Measurements from ENCODE around the gene ACTA1.
A peak's percentile ranks its signal among the peaks of the same experiment; 100 is the strongest.

Gene ACTA1

GRCh38 chr1:229410692-229411433 is 23.0 kb downstream of the ACTA1 start:
- TF ChIP-seq CTCF (conservative IDR thresholded peaks at IDR 0.05; ENCODE audit: control insufficient read depth, insufficient read depth, low read depth, low read length) = no peak
- peak; percentile 32 for DNase-seq (ENCODE audit: low read depth)
- H3K4me3 ChIP-seq (ENCODE audit: control insufficient read depth, low read depth, low read length) = no peak overlapping the region

GRCh38 chr1:229410370-229410691 is 23.6 kb downstream of the ACTA1 start:
- no peak for TF ChIP-seq CTCF (conservative IDR thresholded peaks at IDR 0.05; ENCODE audit: control insufficient read depth, insufficient read depth, low read depth, low read length)
- DNase-seq (ENCODE audit: low read depth) = no peak
- no peak overlapping the region for H3K4me3 ChIP-seq (ENCODE audit: control insufficient read depth, low read depth, low read length)

GRCh38 chr1:229409616-229410369 is 24.1 kb downstream of the ACTA1 start:
- H3K4me3 ChIP-seq (ENCODE audit: control insufficient read depth, low read depth, low read length) = no peak overlapping the region
- no peak for DNase-seq (ENCODE audit: low read depth)
- no peak for TF ChIP-seq CTCF (conservative IDR thresholded peaks at IDR 0.05; ENCODE audit: control insufficient read depth, insufficient read depth, low read depth, low read length)

- no peak for DNase-seq (ENCODE audit: low read depth)
- no peak for TF ChIP-seq CTCF (conservative IDR thresholded peaks at IDR 0.05; ENCODE audit: control insufficient read depth, insufficient read depth, low read depth, low read length)
Observed at GRCh38 chr1:229408458-229409037, 25.3 kb downstream of the ACTA1 start.

GRCh38 chr1:229407206-229408026 is 26.5 kb downstream of the ACTA1 start:
- no peak overlapping the region for H3K4me3 ChIP-seq (ENCODE audit: control insufficient read depth, low read depth, low read length)
- TF ChIP-seq CTCF (conservative IDR thresholded peaks at IDR 0.05; ENCODE audit: control insufficient read depth, insufficient read depth, low read depth, low read length) = no peak
- DNase-seq (ENCODE audit: low read depth) = no peak

More at GRCh38 chr1:229408458-229409037, 25.3 kb downstream of the ACTA1 start:
- no peak overlapping the region for H3K4me3 ChIP-seq (ENCODE audit: control insufficient read depth, low read depth, low read length)

- no peak for DNase-seq (ENCODE audit: low read depth)
- no peak overlapping the region for H3K4me3 ChIP-seq (ENCODE audit: control insufficient read depth, low read depth, low read length)
- no peak for TF ChIP-seq CTCF (conservative IDR thresholded peaks at IDR 0.05; ENCODE audit: control insufficient read depth, insufficient read depth, low read depth, low read length)
Observed at GRCh38 chr1:229406798-229407197, 27.1 kb downstream of the ACTA1 start.
